Natural killer cell treated with Interleukin-12 subunit alpha and Interleukin-12 subunit beta and Interleukin-15 and Interleukin-18, amount 100 ng/mL, for 72 hours (primary cell): ENCODE data around the gene PTGES3. TPM values are rescaled to one million over a fixed set of nuclear protein-coding genes. Genes with fewer than 3 reads are reported as not detected.

Experiments
- ATAC-seq, 2 donors: fragments of 150-1000 bp; cut with Tn5 transposase in 1 of 2; sonication (Bioruptor Pico), chemical (Tn5 transposase) in 1 of 2; 2 replicates each; pipeline ENCODE4 v1.10.0; 2021
- DNase-seq: peaks from one replicate; pipeline ENCODE4 v3.0.0; 2022; ENCODE audit warnings: low spot score
- H3K27ac Mint-ChIP-seq, 2 donors: 1 replicate in 1 of 2; 2 replicates in 1 of 2; pipeline ENCODE4 v1.8.0; 2022; ENCODE audit warnings: mixed read lengths in 2 of 2, mild to moderate bottlenecking in 1 of 2, moderate library complexity in 1 of 2
- H3K27me3 Mint-ChIP-seq, 2 donors: 1 replicate in 1 of 2; 2 replicates in 1 of 2; pipeline ENCODE4 v1.8.0; 2022; ENCODE audit warnings: mixed read lengths in 2 of 2
- H3K36me3 Mint-ChIP-seq: one replicate; pipeline ENCODE4 v1.8.0; 2022; ENCODE audit warnings: mixed read lengths
- H3K4me1 Mint-ChIP-seq, 2 donors: 1 replicate in 1 of 2; 2 replicates in 1 of 2; pipeline ENCODE4 v1.8.0; 2022; ENCODE audit warnings: low read depth in 2 of 2, mixed read lengths in 2 of 2, mild to moderate bottlenecking in 1 of 2
- H3K4me3 Mint-ChIP-seq: one replicate; pipeline ENCODE4 v1.8.0; 2022; ENCODE audit warnings: mixed read lengths
- H3K9me3 Mint-ChIP-seq: 2 replicates; pipeline ENCODE4 v1.8.0; 2022; ENCODE audit warnings: mixed read lengths
- total RNA-seq, 2 donors: library from RNA; stranded (reverse); gene quantifications; one replicate each; pipeline ENCODE4 v1.2.3, GENCODE V29; 2022

The PTGES3 gene
- total RNA-seq, 2 donors from 2014 or later, result 201 to 270 TPM

- Mint-ChIP-seq H3K4me3 (no peak overlapping the region), H3K27me3 (no peaks in the 10 kb centered on the region), H3K9me3 (no peaks in the 10 kb centered on the region), H3K36me3 (peaks cover 36% of the 10 kb centered on the region), H3K4me1 (peaks cover 0 to 43% of the 10 kb centered on the region in 2 donors), H3K27ac (no peak overlapping the region)
- ATAC-seq (no peak), DNase-seq (no peak)
Observed at GRCh38 chr12:56616244-56616643, 71.8 kb downstream of the PTGES3 start.

DNA sequence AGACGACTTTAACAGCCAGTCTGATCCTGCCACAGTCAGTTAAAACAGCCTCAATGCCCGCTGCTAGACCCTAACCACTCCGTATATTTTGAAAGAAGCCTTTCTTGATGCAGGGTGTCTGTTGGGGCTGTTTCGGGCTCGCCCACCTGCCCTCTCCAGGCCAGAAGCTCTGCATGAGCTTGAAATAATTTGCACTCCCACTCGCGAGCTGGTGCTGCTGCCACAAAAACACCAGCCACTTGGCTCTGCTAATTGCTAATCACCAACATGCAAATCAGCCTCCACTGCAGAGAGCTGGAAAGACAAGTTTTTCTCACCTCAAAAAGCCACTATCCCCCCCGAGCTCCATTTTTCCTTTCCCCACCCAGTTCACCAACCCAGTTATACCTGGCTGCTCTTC lies 73.5 kb downstream of the PTGES3 start:
- H3K27me3 Mint-ChIP-seq, result no peaks in the 10 kb centered on the region
- no peak overlapping the region for H3K4me3 Mint-ChIP-seq
- H3K9me3 Mint-ChIP-seq, result no peaks in the 10 kb centered on the region
- DNase-seq (no peak), ATAC-seq (no peak)
- peaks cover 46% of the 10 kb centered on the region for H3K36me3 Mint-ChIP-seq
- peaks cover 0 to 44% of the 10 kb centered on the region in 2 donors for H3K4me1 Mint-ChIP-seq
- peak overlapping the region in 1 of 2 donors; percentile 85 for H3K27ac Mint-ChIP-seq

Other genes starting within 250 kb of the PTGES3 start
- gene TIMELESS, start 238.9 kb downstream of the PTGES3 start, total RNA-seq, result 10 to 100 TPM; 29.8 to 80.6 TPM
- gene MIP, start 233.6 kb downstream of the PTGES3 start, total RNA-seq, result under 1 TPM in 1 of 2 donors, not detected in 1; 0.75 TPM
- 1 to 10 TPM; 2.8 to 6.9 TPM for gene SPRYD4, start 219.7 kb downstream of the PTGES3 start, total RNA-seq
- under 1 TPM in 1 of 2 donors, not detected in 1; 0.17 TPM for gene GLS2, start 200.1 kb downstream of the PTGES3 start, total RNA-seq
- gene RBMS2, start 166.5 kb downstream of the PTGES3 start, total RNA-seq, result 1 to 10 TPM; 1.5 to 2.9 TPM
- 100 to 1,000 TPM; 140 to 153 TPM for gene BAZ2A, start 58.0 kb downstream of the PTGES3 start, total RNA-seq
- 100 to 1,000 TPM; 663 to 739 TPM for gene ATP5F1B, start 42.3 kb downstream of the PTGES3 start, total RNA-seq
- 100 to 1,000 TPM; 322 to 563 TPM for gene NACA, start 37.0 kb upstream of the PTGES3 start, total RNA-seq
- 10 to 100 TPM; 33.2 to 43.5 TPM for gene PRIM1, start 64.0 kb upstream of the PTGES3 start, total RNA-seq
- gene HSD17B6, start 75.0 kb upstream of the PTGES3 start, total RNA-seq, result 1 to 10 TPM; 1.0 to 2.7 TPM
- gene SDR9C7, start 246.1 kb upstream of the PTGES3 start, total RNA-seq, result not detected